ENCODE data around the gene LAMB4.

The LAMB4 gene

GRCh38 chr7:108130261-108130660 lies at the start of gene LAMB4:
LAMB4 (minus strand) TSS chr7:108130361; CDS start chr7:108123164, 7,197 bp downstream.
- no peak for DNase-seq

GRCh38 chr7:108178398-108178797 lies 48.2 kb upstream of the LAMB4 start:
- peak; percentile 72 to 96 (median 93) for DNase-seq

GRCh38 chr7:108171164-108171563 lies 41.0 kb upstream of the LAMB4 start:
- DNase-seq = no peak

- DNase-seq = no peak
Observed at GRCh38 chr7:108170251-108170650, 40.1 kb upstream of the LAMB4 start.

GRCh38 chr7:108167460-108167859 lies 37.3 kb upstream of the LAMB4 start:
- DNase-seq = no peak

GRCh38 chr7:108166687-108167086 lies 36.5 kb upstream of the LAMB4 start:
- no peak for DNase-seq

GRCh38 chr7:108165723-108166122 lies 35.6 kb upstream of the LAMB4 start:
- DNase-seq = no peak

GRCh38 chr7:108164946-108165345 lies 34.8 kb upstream of the LAMB4 start:
- no peak for DNase-seq

GRCh38 chr7:108164342-108164741 lies 34.2 kb upstream of the LAMB4 start:
- DNase-seq = no peak

- DNase-seq = no peak
Observed at GRCh38 chr7:108158776-108159175, 28.6 kb upstream of the LAMB4 start.

GRCh38 chr7:108157606-108158335 lies 27.6 kb upstream of the LAMB4 start:
- DNase-seq = no peak

- DNase-seq = no peak
Observed at GRCh38 chr7:108156897-108157605, 26.9 kb upstream of the LAMB4 start.

- DNase-seq = no peak
Observed at GRCh38 chr7:108152198-108152597, 22.0 kb upstream of the LAMB4 start.

- DNase-seq = no peak
Observed at GRCh38 chr7:108149908-108150307, 19.7 kb upstream of the LAMB4 start.

- DNase-seq = no peak
Observed at GRCh38 chr7:108149119-108149518, 19.0 kb upstream of the LAMB4 start.

- peak; percentile 92 to 99 (median 99) for DNase-seq
Observed at GRCh38 chr7:108147031-108147563, 16.9 kb upstream of the LAMB4 start.

- DNase-seq = peak; percentile 66 to 90 (median 82)
Observed at GRCh38 chr7:108146070-108146842, 16.1 kb upstream of the LAMB4 start.

- DNase-seq = no peak
Observed at GRCh38 chr7:108145401-108145800, 15.2 kb upstream of the LAMB4 start.

- DNase-seq = no peak
Observed at GRCh38 chr7:108144931-108145330, 14.8 kb upstream of the LAMB4 start.

- DNase-seq = no peak
Observed at GRCh38 chr7:108143658-108144420, 13.7 kb upstream of the LAMB4 start.

- no peak for DNase-seq
Observed at GRCh38 chr7:108142675-108143259, 12.6 kb upstream of the LAMB4 start.

- no peak for DNase-seq
Observed at GRCh38 chr7:108142180-108142579, 12.0 kb upstream of the LAMB4 start.

Measured in NCI-H1417 (cell line).